A673 (cell line): ENCODE results near the gene KCNIP1. TPM values are rescaled to one million over a fixed set of nuclear protein-coding genes. Genes with fewer than 3 reads are reported as not detected.

Source experiments
- BruUV-seq: library from RNA; stranded (reverse); fragments of 400-500 nt; replicated peaks from 2 replicates; lab custom pipeline; 2021; lab: Mats Ljungman, UMichigan
- CTCF ChIA-PET: fragments of 300-600 bp; sonication (Branson Sonifier 250); formaldehyde crosslinking; loops from one replicate; lab custom pipeline; 2022; ENCODE audit warnings: antibody characterized with exemption; lab: Charles Lee
- POLR2A ChIA-PET: fragments of 300-600 bp; sonication (Branson Sonifier 250); formaldehyde crosslinking; loops from one replicate; lab custom pipeline; 2022; ENCODE audit warnings: antibody characterized with exemption; ENCODE audit not compliant: low non-redundant PET; lab: Charles Lee
- DNase-seq: peaks from one replicate; pipeline ENCODE4 v3.0.0-alpha.2; 2015; ENCODE audit warnings: low spot score
- H3K27ac ChIP-seq: fragments of 200-600 bp; sonication (generic); 2 replicates; pipeline ENCODE4 v1.5.1; 2016; ENCODE audit warnings: mixed run types, low read depth, mild to moderate bottlenecking, mixed read lengths, antibody characterized with exemption, low read length; ENCODE audit not compliant: poor library complexity, severe bottlenecking
- H3K27me3 ChIP-seq: fragments of 200-600 bp; sonication (generic); replicated peaks from 2 replicates; pipeline ENCODE4 v1.6.1; 2017; ENCODE audit warnings: mixed run types, low read depth, mild to moderate bottlenecking, mixed read lengths, antibody characterized with exemption, low read length; ENCODE audit not compliant: insufficient read depth, poor library complexity
- H3K36me3 ChIP-seq: fragments of 200-600 bp; sonication (generic); 2 replicates; pipeline ENCODE4 v1.6.1; 2016; ENCODE audit warnings: mixed run types, mild to moderate bottlenecking, mixed read lengths, antibody characterized with exemption, low read length; ENCODE audit not compliant: insufficient read depth, poor library complexity, severe bottlenecking
- H3K4me1 ChIP-seq: fragments of 200-600 bp; sonication (generic); 2 replicates; pipeline ENCODE4 v1.6.1; 2017; ENCODE audit warnings: mixed run types, mild to moderate bottlenecking, mixed read lengths, antibody characterized with exemption, low read length; ENCODE audit not compliant: insufficient read depth, poor library complexity, severe bottlenecking
- H3K4me3 ChIP-seq: fragments of 200-600 bp; sonication (generic); 2 replicates; pipeline ENCODE4 v1.5.1; 2016; ENCODE audit warnings: low read depth, mixed run types, mild to moderate bottlenecking, mixed read lengths, low read length; ENCODE audit not compliant: poor library complexity, severe bottlenecking
- H3K9me3 ChIP-seq: fragments of 200-600 bp; sonication (generic); 2 replicates; pipeline ENCODE4 v1.6.1; 2016; ENCODE audit warnings: mixed run types, low read depth, mild to moderate bottlenecking, mixed read lengths, antibody characterized with exemption, low read length; ENCODE audit not compliant: poor library complexity, severe bottlenecking
- CTCF ChIP-seq: fragments of 300-800, 200-600 bp; sonication (generic); conservative IDR thresholded peaks from 2 replicates; pipeline ENCODE4 v1.5.1; 2017; ENCODE audit warnings: low read depth, mild to moderate bottlenecking, antibody characterized with exemption, low read length, moderate library complexity, mixed read lengths
- EZH2 ChIP-seq: fragments of 200-600 bp; sonication (generic); IDR thresholded peaks from 2 replicates; pipeline ENCODE4 v1.6.1; 2017; ENCODE audit warnings: borderline replicate concordance, low read depth, mild to moderate bottlenecking, mixed read lengths, antibody characterized with exemption, low read length; ENCODE audit not compliant: poor library complexity, severe bottlenecking
- intact Hi-C: fragments of 100-400 bp; cut with micrococcal nuclease; formaldehyde crosslinking; loops from one replicate; pipeline ENCODE4 v1.10.0; 2022; ENCODE audit not compliant: unreplicated experiment
- total RNA-seq: library from RNA; stranded (reverse); gene quantifications from 2 replicates; pipeline ENCODE4 v1.2.3, GENCODE V29; 2021

Gene KCNIP1
- total RNA-seq, 1 experiment from 2014 or later, result 3.7 TPM

- TF ChIP-seq EZH2, result no peak
- no peak for TF ChIP-seq CTCF
- POLR2A ChIA-PET, result no interaction called here
- Histone ChIP-seq H3K36me3 (no peaks in the 10 kb centered on the region), H3K9me3 (no peaks in the 10 kb centered on the region), H3K27me3 (peaks cover 26% of the 10 kb centered on the region), H3K27ac (no peak overlapping the region), H3K4me3 (no peak overlapping the region), H3K4me1 (no peaks in the 10 kb centered on the region)
- CTCF ChIA-PET, result no interaction called here
- intact Hi-C loops, result no loop called here
- no TSS peak for BruUV-seq
- no peak for DNase-seq
These were observed 218.5 kb downstream of the KCNIP1 start for GRCh38 chr5:170722316-170722715.

DNA sequence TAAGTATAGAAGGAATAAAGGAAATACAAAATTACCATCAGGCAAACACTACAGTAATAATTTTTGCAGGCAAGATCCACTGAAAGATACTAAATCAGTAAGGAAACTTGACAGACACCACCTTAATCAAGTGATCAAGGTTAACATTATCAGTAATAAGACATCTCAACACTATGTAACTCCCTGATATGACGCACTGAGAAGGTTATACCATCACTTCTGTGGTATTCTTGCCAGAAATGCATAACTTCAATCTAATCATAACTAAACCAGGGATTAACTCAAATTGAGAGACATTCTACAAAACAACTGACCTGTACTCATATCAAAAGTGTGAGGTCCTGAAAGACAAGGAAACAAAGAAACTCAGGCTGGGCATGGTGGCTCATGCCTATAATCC lies 227.2 kb downstream of the KCNIP1 start:
- intact Hi-C loops, result no loop called here
- BruUV-seq, result no TSS peak
- Histone ChIP-seq H3K36me3 (no peaks in the 10 kb centered on the region), H3K9me3 (no peaks in the 10 kb centered on the region), H3K27ac (no peak overlapping the region), H3K4me3 (no peak overlapping the region), H3K4me1 (no peaks in the 10 kb centered on the region), H3K27me3 (peaks cover 10% of the 10 kb centered on the region)
- no peak for DNase-seq
- ChIA-PET CTCF (no interaction called here), POLR2A (interaction anchor here (0.7 kb wide), 1 partner anchor 65 kb away, joined by 7 read pairs; no protein-coding TSS in a partner anchor)
- TF ChIP-seq CTCF, result no peak
- no peak for TF ChIP-seq EZH2

DNA sequence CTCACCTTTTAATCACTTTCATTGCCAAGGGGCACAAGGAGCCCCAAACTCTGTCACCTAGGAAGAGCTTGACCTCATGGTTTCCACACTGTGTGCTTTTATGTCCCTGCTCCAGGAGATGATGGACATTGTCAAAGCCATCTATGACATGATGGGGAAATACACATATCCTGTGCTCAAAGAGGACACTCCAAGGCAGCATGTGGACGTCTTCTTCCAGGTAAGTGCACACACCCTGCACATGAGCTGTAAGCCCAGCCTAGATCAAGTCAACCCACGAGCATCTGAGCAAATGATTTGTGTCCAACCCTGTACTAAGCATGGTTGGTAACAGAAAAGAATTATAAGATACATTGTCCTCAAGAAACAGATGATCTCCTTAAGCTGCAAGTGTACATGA lies 228.9 kb downstream of the KCNIP1 start:
- no peak for DNase-seq
- H3K9me3 ChIP-seq, result no peaks in the 10 kb centered on the region
- TF ChIP-seq EZH2 (no peak), CTCF (no peak)
- CTCF ChIA-PET, result no interaction called here
- H3K36me3 ChIP-seq, result no peaks in the 10 kb centered on the region
- no peak overlapping the region for H3K4me3 ChIP-seq
- H3K4me1 ChIP-seq, result no peaks in the 10 kb centered on the region
- peaks cover 10% of the 10 kb centered on the region for H3K27me3 ChIP-seq
- intact Hi-C loops, result no loop called here
- H3K27ac ChIP-seq, result no peak overlapping the region
- POLR2A ChIA-PET, result no interaction called here
- BruUV-seq, result no TSS peak
